IMR-90 (cell line): ENCODE data around the gene SERPINB13.

Experiments
- BHLHE40 ChIP-seq: fragments of 150-350 bp; IDR thresholded peaks from 2 replicates; pipeline ENCODE4 v1.6.1; 2016; ENCODE audit warnings: mild to moderate bottlenecking, low read depth, low read length
- CEBPB ChIP-seq: IDR thresholded peaks from 2 replicates; pipeline ENCODE4 v1.6.1; 2012; ENCODE audit warnings: low read depth, low read length, improper control_type of control experiment
- CHD1 ChIP-seq: IDR thresholded peaks from 2 replicates; pipeline ENCODE4 v1.6.1; 2012; ENCODE audit warnings: low read depth, low read length, improper control_type of control experiment
- FOS ChIP-seq: fragments of 150-350 bp; IDR thresholded peaks from 2 replicates; pipeline ENCODE4 v1.6.1; 2016; ENCODE audit warnings: low read depth, low read length
- MAFK ChIP-seq: IDR thresholded peaks from 2 replicates; pipeline ENCODE4 v1.6.1; 2012; ENCODE audit warnings: low read depth, low read length, improper control_type of control experiment
- MAZ ChIP-seq: IDR thresholded peaks from 2 replicates; pipeline ENCODE4 v1.6.1; 2012; ENCODE audit warnings: low read depth, mild to moderate bottlenecking, low read length, improper control_type of control experiment, moderate library complexity, borderline replicate concordance
- MXI1 ChIP-seq: IDR thresholded peaks from 2 replicates; pipeline ENCODE4 v1.6.1; 2012; ENCODE audit warnings: low read depth, mild to moderate bottlenecking, low read length, moderate library complexity, borderline replicate concordance
- NFE2L2 ChIP-seq: fragments of 150-350 bp; IDR thresholded peaks from 2 replicates; pipeline ENCODE4 v1.6.1; 2016; ENCODE audit warnings: low read depth, mild to moderate bottlenecking, low read length
- POLR2A ChIP-seq: IDR thresholded peaks from 2 replicates; pipeline ENCODE4 v1.6.1; 2012; ENCODE audit warnings: mild to moderate bottlenecking, low read depth, low read length
- RAD21 ChIP-seq: IDR thresholded peaks from 2 replicates; pipeline ENCODE4 v1.6.1; 2012; ENCODE audit warnings: low read length, improper control_type of control experiment
- RFX5 ChIP-seq: IDR thresholded peaks from 2 replicates; pipeline ENCODE4 v1.8.0; 2012; ENCODE audit warnings: low read depth, mild to moderate bottlenecking, low read length, moderate library complexity
- TF ChIP-seq, protein P1 (sequence below): conservative IDR thresholded peaks from 2 replicates; pipeline ENCODE4 v1.5.1; 2012; ENCODE audit warnings: mild to moderate bottlenecking, low read depth, low read length, improper control_type of control experiment
- TF ChIP-seq, protein P2 (sequence below): fragments of 150-350 bp; IDR thresholded peaks from 2 replicates; pipeline ENCODE4 v1.6.1; 2016; ENCODE audit warnings: low read depth, mild to moderate bottlenecking, low read length, moderate library complexity, borderline replicate concordance

DNA sequence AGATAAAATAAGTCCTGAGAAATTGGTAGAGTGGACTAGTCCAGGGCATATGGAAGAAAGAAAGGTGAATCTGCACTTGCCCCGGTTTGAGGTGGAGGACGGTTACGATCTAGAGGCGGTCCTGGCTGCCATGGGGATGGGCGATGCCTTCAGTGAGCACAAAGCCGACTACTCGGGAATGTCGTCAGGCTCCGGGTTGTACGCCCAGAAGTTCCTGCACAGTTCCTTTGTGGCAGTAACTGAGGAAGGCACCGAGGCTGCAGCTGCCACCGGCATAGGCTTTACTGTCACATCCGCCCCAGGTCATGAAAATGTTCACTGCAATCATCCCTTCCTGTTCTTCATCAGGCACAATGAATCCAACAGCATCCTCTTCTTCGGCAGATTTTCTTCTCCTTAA lies 9.8 kb downstream of the SERPINB13 start:
- TF ChIP-seq, protein P1, sequence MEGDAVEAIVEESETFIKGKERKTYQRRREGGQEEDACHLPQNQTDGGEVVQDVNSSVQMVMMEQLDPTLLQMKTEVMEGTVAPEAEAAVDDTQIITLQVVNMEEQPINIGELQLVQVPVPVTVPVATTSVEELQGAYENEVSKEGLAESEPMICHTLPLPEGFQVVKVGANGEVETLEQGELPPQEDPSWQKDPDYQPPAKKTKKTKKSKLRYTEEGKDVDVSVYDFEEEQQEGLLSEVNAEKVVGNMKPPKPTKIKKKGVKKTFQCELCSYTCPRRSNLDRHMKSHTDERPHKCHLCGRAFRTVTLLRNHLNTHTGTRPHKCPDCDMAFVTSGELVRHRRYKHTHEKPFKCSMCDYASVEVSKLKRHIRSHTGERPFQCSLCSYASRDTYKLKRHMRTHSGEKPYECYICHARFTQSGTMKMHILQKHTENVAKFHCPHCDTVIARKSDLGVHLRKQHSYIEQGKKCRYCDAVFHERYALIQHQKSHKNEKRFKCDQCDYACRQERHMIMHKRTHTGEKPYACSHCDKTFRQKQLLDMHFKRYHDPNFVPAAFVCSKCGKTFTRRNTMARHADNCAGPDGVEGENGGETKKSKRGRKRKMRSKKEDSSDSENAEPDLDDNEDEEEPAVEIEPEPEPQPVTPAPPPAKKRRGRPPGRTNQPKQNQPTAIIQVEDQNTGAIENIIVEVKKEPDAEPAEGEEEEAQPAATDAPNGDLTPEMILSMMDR = no peak
- TF ChIP-seq FOS (no peak), NFE2L2 (no peak), CHD1 (no peak), POLR2A (no peak), RAD21 (no peak), MAZ (no peak), MAFK (no peak), CEBPB (no peak), BHLHE40 (no peak), RFX5 (no peak), MXI1 (no peak)
- TF ChIP-seq, protein P2, sequence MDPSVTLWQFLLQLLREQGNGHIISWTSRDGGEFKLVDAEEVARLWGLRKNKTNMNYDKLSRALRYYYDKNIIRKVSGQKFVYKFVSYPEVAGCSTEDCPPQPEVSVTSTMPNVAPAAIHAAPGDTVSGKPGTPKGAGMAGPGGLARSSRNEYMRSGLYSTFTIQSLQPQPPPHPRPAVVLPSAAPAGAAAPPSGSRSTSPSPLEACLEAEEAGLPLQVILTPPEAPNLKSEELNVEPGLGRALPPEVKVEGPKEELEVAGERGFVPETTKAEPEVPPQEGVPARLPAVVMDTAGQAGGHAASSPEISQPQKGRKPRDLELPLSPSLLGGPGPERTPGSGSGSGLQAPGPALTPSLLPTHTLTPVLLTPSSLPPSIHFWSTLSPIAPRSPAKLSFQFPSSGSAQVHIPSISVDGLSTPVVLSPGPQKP = no peak
